Endothelial cell of umbilical vein (primary cell): ENCODE data around the gene COL7A1. TPM values are rescaled to one million over a fixed set of nuclear protein-coding genes. Genes with fewer than 3 reads are reported as not detected.

Source experiments
- BruUV-seq: library from RNA; stranded (reverse); fragments of 400-500 nt; replicated peaks from 2 replicates; lab custom pipeline; 2021; lab: Mats Ljungman, UMichigan
- CTCF ChIA-PET: fragments of 300-600, 350-600 bp; sonication (Branson Sonifier 250); formaldehyde crosslinking; loops from one replicate; lab custom pipeline; 2021; ENCODE audit warnings: antibody characterized with exemption, inconsistent platforms; lab: Charles Lee
- POLR2A ChIA-PET: fragments of 300-600, 350-600 bp; sonication (Branson Sonifier 250); formaldehyde crosslinking; loops from one replicate; lab custom pipeline; 2021; ENCODE audit warnings: antibody characterized with exemption, inconsistent platforms; lab: Charles Lee
- DNase-seq: peaks from one replicate; pipeline ENCODE4 v3.0.0-alpha.2; 2011; ENCODE audit warnings: low read depth, low spot score
- FAIRE-seq: peaks from 2 replicates; lab custom pipeline; 2011; peaks lifted over from hg19 to GRCh38; lab: Jason Lieb, UNC
- H2AFZ ChIP-seq: 2 replicates; pipeline ENCODE4 v1.6.0; 2012; ENCODE audit warnings: low read depth, low read length, control low read depth, inconsistent platforms
- H3K27ac ChIP-seq: 2 replicates; pipeline ENCODE4 v1.5.1; 2011; ENCODE audit warnings: low read depth, mild to moderate bottlenecking, control low read depth, low read length, moderate library complexity; ENCODE audit not compliant: insufficient read depth
- H3K27me3 ChIP-seq, 2 experiments: 2 replicates each; pipeline versions ENCODE4 v1.6.0 to v1.6.1; 2011; ENCODE audit warnings: low read length in 2 of 2, mixed read lengths in 1 of 2; ENCODE audit not compliant: control insufficient read depth in 2 of 2, insufficient read depth in 2 of 2
- H3K36me3 ChIP-seq, 2 experiments: 2 replicates in 1 of 2; 3 replicates in 1 of 2; pipeline ENCODE4 v1.5.1; 2011; ENCODE audit warnings: low read length in 2 of 2, mild to moderate bottlenecking in 1 of 2, moderate library complexity in 1 of 2; ENCODE audit not compliant: control insufficient read depth in 2 of 2, insufficient read depth in 2 of 2; ENCODE audit errors: extremely low read depth in 1 of 2
- H3K4me1 ChIP-seq: 3 replicates; pipeline ENCODE4 v1.5.1; 2011; ENCODE audit warnings: mild to moderate bottlenecking, low read length; ENCODE audit not compliant: control insufficient read depth, insufficient read depth; ENCODE audit errors: extremely low read depth
- H3K4me2 ChIP-seq: 2 replicates; pipeline ENCODE4 v1.6.1; 2011; ENCODE audit warnings: low read length, control low read depth, mixed read lengths; ENCODE audit not compliant: insufficient read depth
- H3K4me3 ChIP-seq, 3 experiments: fragments of 200-600 bp in 1 of 3; sonication (generic), shearing (Covaris generic) in 1 of 3; replicated peaks in 1 of 3; 2 replicates each; pipeline ENCODE4 v1.5.1; 2011 to 2016; ENCODE audit warnings: control low read depth in 3 of 3, low read length in 3 of 3, mild to moderate bottlenecking in 2 of 3, inconsistent platforms in 1 of 3, low read depth in 1 of 3, moderate library complexity in 1 of 3; ENCODE audit not compliant: insufficient read depth in 1 of 3
- H3K79me2 ChIP-seq: 2 replicates; pipeline ENCODE4 v1.6.0; 2012; ENCODE audit warnings: low read length, inconsistent platforms; ENCODE audit not compliant: control insufficient read depth, insufficient read depth
- H3K9ac ChIP-seq: replicated peaks from 2 replicates; pipeline ENCODE3; 2011; ENCODE audit warnings: low read length, control low read depth; ENCODE audit not compliant: insufficient read depth; ENCODE audit errors: extremely low read depth
- H3K9me1 ChIP-seq: replicated peaks from 3 replicates; pipeline ENCODE4 v1.6.0; 2011; ENCODE audit warnings: mild to moderate bottlenecking, low read length; ENCODE audit not compliant: control insufficient read depth, insufficient read depth; ENCODE audit errors: extremely low read depth
- H3K9me3 ChIP-seq: replicated peaks from 2 replicates; pipeline ENCODE4 v1.5.1; 2012; ENCODE audit warnings: low read length, inconsistent platforms; ENCODE audit not compliant: control insufficient read depth, insufficient read depth
- H4K20me1 ChIP-seq: replicated peaks from 2 replicates; pipeline ENCODE3; 2011; ENCODE audit warnings: mild to moderate bottlenecking, low read length; ENCODE audit not compliant: control insufficient read depth, insufficient read depth; ENCODE audit errors: extremely low read depth
- CTCF ChIP-seq, 2 donors: IDR thresholded peaks; 1 replicate in 1 of 2; 2 replicates in 1 of 2; pipeline ENCODE4 v1.5.1; 2011; ENCODE audit warnings: low read length in 2 of 2, mild to moderate bottlenecking in 2 of 2, moderate library complexity in 2 of 2, control low read depth in 1 of 2, inconsistent platforms in 1 of 2, low read depth in 1 of 2; ENCODE audit not compliant: insufficient read depth in 1 of 2; ENCODE audit errors: extremely low read depth in 1 of 2
- GATA2 ChIP-seq: IDR thresholded peaks from 2 replicates; pipeline ENCODE4 v1.7.0; 2011; ENCODE audit warnings: low read depth, mild to moderate bottlenecking, moderate library complexity, mixed read lengths, low read length; ENCODE audit not compliant: insufficient read length, insufficient read depth
- dilution Hi-C: fragments of 300-500 bp; cut with MboI; formaldehyde crosslinking; loops from one replicate; pipeline ENCODE4 v1.15.0; 2019; ENCODE audit warnings: low sequenced_read_pairs; ENCODE audit not compliant: extremely low pct_ligation_motif_present
- intact Hi-C: fragments of 100-400 bp; cut with micrococcal nuclease; formaldehyde crosslinking; loops from one replicate; pipeline ENCODE4 v1.10.0; 2022
- polyA plus RNA-seq, 4 experiments: library from polyadenylated mRNA; depleted of rRNA in 3 of 4; stranded (reverse) in 3 of 4; unstranded in 1 of 4; fragments of >200 nt; gene quantifications; 2 replicates each; pipeline versions ENCODE4 v1.2.1 to v1.2.3, GENCODE V29; 2011 to 2012; ENCODE audit warnings: missing spikeins in 1 of 4
- total RNA-seq: library from RNA; stranded (reverse); gene quantifications from 2 replicates; pipeline ENCODE4 v1.2.3, GENCODE V29; 2021

Gene COL7A1
- total and polyA plus RNA-seq, 2 donors (not counting 3 experiments of a cell fraction or from before 2014, with no cell fraction given), result 0.55 to 1.9 TPM

GRCh38 chr3:48548729-48549705, 46.1 kb downstream of the COL7A1 start:
- Histone ChIP-seq H3K9ac (no peak overlapping the region), H3K4me2 (no peak overlapping the region), H3K36me3 (no peaks in the 10 kb centered on the region), H3K9me1 (no peaks in the 10 kb centered on the region), H3K27ac (no peak overlapping the region), H3K9me3 (no peaks in the 10 kb centered on the region), H3K4me1 (no peaks in the 10 kb centered on the region), H3K79me2 (no peaks in the 10 kb centered on the region), H3K4me3 (no peak overlapping the region), H3K27me3 (no peaks in the 10 kb centered on the region), H4K20me1 (no peaks in the 10 kb centered on the region), H2AFZ (peak overlapping the region; percentile 29)
- DNase-seq (peak; percentile 75), FAIRE-seq (peak; percentile 95)
- no TSS peak for BruUV-seq
- CTCF ChIA-PET, result interaction anchor here (0.8 to 6.0 kb wide), 28 partner anchors 8 to 354 kb away, joined by 3 to 86 read pairs (median 6); partner anchors contain the start of genes ATRIP, CCDC51, PFKFB4 and SLC26A6
- POLR2A ChIA-PET, result no interaction called here
- dilution Hi-C loops (no loop called here), intact Hi-C loops (loop anchor here (1.0 to 10.0 kb wide), 7 partner anchors 44 to 354 kb away; partner anchors contain the start of genes CCDC51, SHISA5 and TMA7)
- peak; percentile 94 to 97 for TF ChIP-seq CTCF (IDR thresholded peaks at IDR 0.05; ENCODE audit: extremely low read depth in 1 of 2, insufficient read depth in 1 of 2, low read depth in 1 of 2, low read length in 2 of 2)
- no peak for TF ChIP-seq GATA2
